Fibroblast of skin of right biceps (primary cell): Measurements from ENCODE around the gene GFRA3.
"Not testable (repeated sequence)": the region's sequence is repeated elsewhere in the genome, so short reads cannot be mapped to it uniquely, and the experiment has no call there.

Source experiments
- DNase-seq: peaks from one replicate; pipeline ENCODE4 v3.0.0-alpha.2; 2013

Gene GFRA3, protein sequence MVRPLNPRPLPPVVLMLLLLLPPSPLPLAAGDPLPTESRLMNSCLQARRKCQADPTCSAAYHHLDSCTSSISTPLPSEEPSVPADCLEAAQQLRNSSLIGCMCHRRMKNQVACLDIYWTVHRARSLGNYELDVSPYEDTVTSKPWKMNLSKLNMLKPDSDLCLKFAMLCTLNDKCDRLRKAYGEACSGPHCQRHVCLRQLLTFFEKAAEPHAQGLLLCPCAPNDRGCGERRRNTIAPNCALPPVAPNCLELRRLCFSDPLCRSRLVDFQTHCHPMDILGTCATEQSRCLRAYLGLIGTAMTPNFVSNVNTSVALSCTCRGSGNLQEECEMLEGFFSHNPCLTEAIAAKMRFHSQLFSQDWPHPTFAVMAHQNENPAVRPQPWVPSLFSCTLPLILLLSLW

DNA sequence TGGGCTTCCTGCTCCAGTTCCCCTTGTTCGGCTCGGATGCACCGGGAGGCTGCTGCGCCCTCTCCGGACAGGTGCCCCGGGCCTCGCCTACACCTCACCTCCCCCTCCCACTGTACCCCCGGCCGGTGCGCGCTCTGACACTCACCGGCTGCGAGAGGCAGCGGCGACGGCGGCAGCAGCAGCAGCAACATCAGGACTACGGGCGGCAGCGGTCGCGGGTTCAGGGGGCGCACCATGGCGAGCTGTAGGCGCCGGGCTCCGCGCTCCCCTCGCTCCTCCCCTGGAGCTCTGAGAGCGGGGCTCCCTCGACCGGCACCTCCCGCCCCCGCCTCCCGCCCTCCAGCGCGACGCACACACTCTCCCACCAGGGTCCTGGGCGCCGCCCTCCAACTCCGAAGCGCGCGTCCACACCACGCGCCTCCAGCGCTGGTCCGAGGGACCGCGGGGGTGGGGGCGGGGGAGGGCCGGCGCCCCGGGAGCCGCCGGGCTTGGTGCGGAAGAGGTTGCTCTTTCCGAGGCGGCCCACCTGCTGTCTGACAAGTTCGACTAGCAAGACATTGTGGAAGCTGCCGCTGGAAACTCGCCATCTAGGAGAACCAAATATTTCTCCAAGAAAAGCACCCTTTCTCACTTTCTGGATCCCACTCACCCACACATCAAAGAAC, at the start of gene GFRA3:
GFRA3 (minus strand) TSS at position 433 of the 665 bp plus-strand sequence; CDS start at position 236, 197 bp downstream.
- no peak for DNase-seq

DNA sequence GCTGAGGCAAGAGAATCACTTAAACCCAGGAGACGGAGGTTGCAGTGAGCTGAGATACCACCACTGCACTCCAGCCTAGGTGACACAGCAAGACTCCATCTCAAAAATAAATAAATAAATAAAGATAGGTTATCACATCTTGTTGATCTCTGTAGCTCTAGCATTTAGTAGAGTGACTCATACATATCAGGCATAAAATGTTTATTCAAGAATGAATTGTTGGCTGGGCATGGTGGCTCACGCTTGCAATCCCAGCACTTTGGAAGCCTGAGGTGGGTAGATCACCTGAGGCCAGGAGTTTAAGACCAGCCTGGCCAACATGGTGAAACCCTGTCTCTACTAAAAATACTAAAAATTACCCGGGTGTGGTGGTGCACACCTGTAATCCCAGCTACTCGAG, 43.8 kb upstream of the GFRA3 start:
- DNase-seq = not testable (repeated sequence)

DNA sequence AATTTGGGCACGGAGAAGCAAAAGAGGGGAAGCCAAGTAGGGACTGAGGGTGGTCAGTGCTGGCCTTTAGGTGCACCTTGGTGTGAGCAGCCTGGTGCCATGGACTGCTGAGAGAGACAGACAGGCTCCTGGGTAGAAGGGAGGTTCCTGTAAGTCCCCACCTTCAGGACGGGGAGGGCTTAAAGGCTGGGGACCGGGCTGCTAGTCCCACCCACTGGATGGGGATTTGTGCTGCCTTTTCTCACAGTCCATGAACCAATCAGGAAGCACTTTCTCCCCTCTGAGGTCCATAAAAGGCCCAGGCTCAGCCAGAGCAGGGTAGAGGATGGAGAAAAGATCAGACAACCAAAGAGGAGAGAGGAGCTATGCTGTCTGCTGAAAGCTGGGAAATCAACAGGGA, 41.9 kb upstream of the GFRA3 start:
- DNase-seq = no peak

DNA sequence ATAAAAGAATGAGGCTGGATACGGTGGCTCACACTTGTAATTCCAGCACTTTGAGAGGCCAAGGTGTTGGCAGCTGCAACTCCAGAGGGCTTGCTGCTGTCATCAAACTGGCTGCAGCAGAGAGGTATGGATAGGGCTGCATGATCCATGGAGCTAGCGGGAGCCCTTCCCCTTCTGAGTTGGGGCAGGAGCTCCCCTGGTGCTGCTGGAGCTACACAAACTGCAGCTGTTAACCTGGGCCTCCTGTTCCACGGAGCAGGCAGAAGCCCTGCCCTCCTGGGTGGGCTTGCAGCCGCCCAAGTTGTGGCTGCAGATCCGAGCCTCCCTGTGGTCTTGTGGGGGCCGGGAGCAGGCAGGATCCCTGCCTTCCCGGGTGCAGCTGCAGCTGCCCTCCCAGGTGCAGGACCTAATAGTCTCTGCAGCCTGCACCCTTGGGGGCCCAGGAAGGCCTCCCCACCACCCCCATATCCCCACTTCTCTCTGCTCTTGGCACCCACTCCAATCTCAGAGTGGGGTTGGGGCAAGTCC, 41.4 kb upstream of the GFRA3 start:
- DNase-seq = no peak

DNA sequence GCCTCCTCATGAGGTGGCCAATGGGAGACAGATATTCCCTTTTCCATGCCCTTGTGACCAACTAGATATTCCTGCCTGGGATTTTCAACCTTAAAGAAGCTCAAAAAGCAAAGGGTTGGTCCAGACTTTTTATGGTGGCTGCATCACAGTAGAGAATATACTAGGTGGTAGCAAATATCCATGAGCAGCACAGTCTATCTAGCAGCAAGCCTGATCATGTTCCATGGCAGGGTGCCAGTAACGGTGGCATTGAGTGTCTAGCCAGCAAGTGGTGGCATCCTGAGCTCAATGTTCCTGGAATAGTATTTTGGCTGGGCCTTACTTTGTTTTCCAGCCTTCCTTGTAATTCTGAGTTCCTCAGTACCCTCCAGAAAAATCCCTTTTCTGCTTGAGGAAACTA, 31.4 kb upstream of the GFRA3 start:
- no peak for DNase-seq

DNA sequence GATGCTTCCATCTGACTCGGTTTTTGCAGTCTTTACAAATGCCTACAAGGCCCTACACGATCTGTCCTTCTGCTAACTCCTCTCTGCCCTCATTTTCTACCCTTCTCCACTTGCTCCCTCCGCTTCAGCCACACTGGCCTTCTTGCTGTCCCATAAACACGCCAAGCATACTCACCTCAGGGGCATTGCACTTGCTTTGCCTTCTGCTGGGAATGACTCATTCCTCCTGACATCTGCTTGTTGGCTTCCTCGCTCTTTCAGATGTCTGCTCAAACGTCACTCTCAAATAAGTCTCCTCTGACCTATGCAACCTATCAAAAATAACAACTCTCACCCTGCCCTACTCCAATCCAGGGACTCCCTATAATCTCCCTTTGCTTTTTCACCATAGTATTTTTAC, 29.0 kb upstream of the GFRA3 start:
- DNase-seq = peak; percentile 5

DNA sequence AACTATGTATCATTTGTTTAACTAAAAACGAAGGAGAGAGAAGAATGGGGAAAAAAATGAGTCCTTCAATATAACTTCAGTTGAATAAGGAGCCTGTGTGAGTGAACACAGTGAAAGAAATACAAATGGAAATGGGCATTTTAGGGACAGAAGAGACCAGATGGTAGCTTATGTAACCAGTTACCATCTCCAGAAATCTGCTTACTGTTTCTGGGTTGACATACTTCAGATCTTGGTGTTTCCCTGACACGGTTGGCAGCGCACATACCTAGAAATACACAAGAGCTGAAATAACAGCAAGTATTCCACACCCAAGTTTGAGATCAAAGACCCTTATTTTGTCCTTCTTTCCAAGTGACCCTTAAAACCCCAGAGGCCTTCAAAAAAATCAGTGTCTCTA, 14.9 kb upstream of the GFRA3 start:
- DNase-seq = no peak

DNA sequence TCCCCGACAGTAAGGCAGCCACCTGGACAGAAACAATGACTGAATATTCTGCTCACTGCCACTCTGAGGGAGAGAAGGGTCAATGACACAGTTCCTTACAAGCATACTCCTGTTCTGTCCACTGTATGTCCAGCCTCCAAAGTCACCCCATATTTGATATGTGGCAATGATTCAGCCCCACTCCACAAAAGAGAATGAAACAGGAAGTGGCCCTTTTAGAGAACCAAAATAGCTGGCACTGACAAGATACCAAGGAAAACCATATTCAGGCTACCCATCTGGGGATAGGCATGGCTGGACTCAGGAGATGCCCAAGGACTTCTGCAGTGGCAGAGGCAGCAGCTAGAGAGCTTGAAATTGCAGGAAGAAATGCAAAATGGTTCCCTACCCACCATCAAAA, 12.8 kb upstream of the GFRA3 start:
- DNase-seq = no peak

DNA sequence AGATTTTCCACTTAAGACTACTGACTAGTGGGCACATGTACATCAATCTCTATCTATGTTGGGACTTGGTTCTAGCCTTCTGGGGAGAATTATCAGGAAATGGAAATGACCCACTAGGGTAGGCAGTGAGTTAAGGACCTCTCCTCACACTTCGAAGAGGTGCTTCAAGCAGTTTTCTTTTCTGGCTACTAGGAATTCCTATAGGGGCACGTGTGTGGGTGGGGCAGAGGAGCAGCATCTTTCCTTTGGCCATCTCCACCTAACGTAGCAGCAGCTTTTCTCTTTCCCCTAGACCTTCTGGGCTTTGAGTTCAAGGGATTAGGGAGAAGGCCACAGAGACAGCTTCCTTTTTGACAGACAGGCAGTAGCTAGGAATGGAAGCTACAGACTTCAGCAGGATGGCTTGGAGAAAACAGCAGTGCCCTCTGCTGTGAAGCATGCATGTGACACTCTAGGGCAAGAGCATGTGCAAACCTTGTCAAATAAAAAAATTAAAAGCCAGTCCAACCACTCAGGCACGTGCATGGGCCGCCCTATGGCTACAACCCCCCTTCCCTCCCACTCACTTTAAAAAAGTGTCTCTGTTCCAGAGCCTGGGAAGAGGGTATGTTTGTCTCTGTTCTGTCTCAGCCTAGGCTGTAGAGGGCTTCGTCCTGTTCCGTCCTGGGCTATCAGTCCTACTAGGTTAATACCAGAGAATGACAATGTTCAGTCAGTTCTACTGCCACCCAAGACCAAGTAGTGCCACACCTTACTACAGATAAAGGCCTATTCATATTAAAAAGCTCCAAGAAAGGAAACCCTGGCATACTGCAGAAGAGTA, 8.7 kb upstream of the GFRA3 start:
- DNase-seq = peak; percentile 48

DNA sequence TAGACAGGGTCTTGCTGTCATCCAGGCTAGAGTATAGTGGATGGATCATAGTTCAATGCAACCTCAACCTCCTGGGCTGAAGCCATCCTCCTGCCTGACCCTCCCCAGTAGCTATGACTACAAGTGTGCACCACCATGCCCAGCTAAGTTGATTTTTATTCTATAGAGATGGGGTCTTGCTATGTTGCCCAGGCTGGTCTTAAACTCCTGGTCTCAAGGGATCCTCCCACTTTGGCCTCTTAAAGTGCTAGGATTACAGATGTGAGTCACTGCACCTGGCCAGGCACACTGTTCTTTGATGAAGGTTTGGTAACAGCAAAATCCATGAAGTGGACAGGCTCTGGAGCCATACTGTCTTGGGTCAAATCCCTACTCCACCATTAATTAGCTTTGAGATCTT, 6.5 kb upstream of the GFRA3 start:
- no peak for DNase-seq

DNA sequence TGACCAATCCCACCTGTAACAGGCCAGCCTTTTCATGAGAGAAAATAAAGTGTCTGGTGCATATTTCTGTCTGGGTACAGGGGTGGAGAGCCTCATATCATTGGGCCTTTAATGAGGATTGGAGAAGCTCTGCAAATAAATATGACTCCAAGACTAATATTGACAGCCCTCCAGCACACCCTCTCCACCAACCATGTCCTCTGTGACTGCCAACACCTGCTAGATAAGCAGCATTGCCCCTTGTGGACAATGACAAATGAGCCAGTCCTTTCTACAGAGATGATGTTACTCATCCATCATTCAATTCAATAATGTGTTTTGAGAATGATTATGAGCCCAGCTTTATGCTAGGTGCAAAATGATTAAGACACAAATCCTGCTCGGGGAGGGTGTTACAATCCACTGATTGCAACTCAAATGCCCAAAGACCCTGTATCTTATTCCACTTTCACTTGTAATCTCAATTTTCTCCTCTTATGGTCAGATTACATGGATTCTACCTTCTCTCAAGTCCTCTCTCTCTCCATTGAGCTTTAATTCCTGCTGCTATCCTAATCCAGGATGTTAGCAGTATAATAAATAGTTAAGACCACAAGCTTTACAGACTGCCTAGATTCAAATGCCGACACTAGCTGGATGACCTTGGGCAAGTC, 2.1 kb upstream of the GFRA3 start:
- DNase-seq = no peak

DNA sequence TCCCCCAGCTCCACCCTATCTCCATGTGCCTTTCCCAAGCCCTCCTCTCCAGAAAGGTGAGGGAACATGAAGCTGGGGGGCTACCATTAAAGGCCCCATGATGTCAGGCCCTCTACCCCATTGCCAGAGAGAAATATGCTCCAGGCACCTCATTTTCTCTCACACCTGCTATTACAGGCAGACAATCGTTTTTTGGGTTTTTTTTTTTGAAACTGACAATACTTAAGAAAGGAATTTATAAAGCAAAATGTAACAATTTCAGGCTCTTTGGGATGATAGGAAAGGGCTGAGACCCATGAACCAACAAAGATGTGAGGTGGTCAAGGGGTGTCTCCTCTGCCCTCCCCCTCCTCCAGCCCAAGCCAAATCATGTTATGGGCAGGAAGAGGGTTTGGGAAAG, 1.5 kb upstream of the GFRA3 start:
- DNase-seq = no peak

DNA sequence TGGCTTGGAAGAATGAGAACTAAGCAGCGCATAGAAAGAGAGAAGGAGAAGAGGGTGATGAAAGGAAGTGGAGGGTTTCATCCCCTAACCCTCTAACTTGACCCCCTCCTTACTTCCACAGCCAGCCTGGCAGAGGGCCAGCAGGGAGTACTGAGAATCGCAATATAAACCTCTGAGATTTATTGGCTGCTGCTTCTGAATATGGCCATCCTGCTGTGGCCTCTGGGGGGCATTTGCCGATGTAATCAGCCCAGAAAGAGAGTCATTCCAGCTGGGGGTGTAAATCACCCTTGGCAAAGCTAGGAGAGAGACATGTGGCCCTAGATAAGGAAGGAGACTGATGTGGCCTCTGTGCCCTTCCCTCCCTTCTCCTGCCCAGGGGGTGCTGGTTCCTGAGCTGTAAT, 960 bp upstream of the GFRA3 start:
- DNase-seq = no peak

DNA sequence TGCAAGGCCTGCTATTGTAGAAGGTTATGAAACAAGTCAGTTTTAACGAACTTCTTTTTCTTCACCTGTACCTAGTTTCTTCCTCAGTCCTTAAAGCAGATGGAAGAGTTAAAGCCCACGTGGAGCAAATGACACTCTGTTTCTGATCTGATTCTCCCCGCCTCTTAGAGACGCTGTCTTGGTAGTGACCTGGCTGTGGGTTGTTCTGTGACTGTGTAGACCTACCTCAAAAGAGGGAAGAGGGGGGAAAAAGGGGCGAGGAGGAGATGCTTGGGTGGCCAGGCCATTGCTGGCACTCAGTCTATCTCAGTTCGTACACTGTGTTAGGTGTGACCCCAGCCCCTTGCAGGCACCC, 610 bp downstream of the GFRA3 start:
- no peak for DNase-seq

DNA sequence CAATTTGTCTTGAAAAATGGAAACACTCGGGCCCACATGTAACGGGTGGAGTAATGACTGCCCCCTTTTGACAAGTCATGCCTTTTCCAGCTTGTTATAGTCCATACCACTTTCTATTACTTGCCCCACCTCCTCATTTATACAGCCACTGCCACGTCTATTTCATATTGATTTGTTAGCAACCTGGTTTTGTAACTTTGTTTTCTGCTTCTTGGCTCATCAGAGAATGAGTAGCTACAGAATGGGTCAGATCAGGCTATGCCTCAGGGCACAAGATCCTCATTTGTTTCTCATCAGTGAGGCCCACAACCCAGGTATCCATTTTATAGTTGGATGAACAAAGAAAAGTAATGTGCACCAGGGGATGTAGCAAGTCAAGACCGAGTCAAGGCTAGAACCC, 1.7 kb downstream of the GFRA3 start:
- no peak for DNase-seq

DNA sequence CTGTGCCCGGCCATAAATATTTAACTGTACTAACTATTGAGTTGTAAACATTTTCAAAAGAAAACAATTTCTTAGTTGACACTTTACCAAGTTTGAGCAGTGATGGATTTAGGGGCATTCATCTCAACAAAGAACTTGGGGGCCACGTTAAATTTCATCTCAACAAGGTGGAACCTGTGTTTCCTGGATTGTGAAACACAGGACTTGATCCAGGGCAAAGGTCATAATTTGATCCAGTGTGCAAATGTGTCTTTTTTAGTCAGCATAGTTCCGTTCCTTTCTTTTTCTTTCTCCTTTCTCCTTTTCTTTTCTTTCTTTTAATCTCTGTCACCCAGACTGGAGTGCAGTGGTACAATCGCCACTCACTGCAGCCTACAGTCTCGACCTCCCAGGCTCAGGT, 3.1 kb downstream of the GFRA3 start:
- no peak for DNase-seq

DNA sequence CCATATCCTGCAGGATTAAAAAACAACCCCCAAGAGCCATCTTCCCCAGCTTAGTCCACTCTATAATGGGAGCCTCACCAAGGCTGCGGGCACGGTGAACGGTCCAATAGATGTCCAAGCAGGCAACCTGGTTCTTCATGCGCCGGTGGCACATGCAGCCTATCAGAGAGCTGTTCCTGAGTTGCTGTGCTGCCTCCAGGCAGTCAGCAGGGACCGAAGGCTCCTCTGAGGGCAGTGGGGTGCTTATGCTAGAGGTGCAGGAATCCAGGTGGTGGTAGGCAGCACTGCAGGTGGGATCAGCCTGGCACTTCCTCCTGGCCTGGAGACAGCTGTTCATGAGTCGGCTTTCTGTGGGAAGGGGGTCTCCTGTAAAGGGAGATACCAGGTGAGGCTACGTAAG, 10.2 kb downstream of the GFRA3 start:
- DNase-seq = no peak

DNA sequence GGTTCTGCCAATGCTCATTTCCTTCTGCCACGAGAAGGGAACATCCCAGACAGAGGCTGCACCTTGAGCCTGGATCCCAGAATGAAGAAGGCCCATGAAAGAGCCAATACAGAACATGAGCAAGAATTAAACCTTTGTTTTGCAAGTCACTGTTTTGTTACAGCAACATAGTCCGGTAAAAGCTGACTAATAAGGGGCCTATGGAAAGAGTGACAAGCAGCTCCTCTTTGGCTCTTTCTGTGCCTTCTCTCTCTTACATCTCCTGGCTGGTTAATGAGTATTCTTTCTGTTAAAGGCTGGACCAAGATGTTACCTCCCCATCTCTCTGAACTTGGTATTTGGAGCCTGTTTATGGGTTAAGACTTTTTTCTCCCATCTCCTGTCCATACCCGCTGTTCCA, 10.8 kb downstream of the GFRA3 start:
- no peak for DNase-seq

DNA sequence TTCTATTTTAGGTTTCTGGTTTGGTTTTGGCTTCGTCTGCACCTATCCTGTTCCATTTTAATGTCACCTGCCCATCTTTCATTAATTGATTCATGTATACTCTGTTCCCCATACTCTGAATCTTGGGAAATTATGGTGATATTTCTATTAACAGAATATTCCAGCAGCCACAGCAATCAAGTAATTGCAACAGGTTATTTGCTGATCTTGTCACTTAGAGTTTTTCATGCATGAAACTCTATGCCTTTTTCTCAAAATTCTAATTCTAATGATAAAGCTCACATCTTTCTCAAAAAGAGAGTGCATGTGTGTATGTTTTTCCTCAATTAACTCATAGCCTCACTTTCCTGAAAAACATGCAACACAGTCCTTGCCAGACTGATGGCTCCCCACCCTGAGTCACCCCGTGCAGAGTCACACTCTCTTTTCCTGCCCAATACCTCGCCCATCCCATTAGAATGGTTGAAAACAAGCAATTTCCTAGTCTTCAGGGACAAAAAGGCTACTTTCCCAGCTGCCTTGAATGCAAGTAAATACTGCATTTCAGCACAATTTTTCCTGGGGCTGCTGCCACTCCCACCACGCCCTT, 15.6 kb downstream of the GFRA3 start:
- no peak for DNase-seq

DNA sequence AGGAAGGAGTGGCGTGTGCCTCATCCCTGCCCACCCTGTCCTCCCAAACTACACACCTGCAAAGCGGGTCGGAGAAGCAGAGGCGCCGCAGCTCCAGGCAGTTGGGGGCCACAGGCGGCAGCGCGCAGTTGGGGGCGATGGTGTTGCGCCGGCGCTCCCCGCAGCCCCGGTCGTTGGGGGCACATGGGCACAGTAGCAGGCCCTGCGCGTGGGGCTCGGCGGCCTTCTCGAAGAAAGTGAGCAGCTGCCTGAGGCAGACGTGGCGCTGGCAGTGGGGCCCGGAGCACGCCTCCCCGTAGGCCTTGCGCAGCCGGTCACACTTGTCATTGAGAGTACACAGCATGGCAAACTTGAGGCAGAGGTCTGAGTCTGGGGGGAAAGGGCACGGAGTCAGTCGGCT, 16.8 kb downstream of the GFRA3 start:
- DNase-seq = no peak

DNA sequence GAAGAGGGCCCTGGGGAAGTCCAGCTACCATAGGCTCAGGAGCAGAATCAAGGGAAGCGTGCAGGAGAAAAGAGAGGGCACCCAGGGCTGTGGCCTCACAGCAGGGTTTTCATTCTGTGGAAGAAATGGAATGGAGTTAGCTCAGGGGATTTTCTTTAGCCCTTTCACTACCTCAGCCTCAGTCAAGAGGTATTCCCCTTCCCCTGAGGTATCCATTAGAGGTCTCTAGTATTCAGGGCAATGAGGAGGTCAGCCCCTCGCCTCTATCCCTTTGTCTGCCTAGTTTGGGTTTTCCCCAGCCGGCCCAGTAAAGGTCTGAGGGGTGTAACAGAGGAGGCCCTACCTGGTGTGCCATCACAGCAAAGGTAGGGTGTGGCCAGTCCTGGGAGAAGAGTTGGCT, 21.5 kb downstream of the GFRA3 start:
- no peak for DNase-seq

DNA sequence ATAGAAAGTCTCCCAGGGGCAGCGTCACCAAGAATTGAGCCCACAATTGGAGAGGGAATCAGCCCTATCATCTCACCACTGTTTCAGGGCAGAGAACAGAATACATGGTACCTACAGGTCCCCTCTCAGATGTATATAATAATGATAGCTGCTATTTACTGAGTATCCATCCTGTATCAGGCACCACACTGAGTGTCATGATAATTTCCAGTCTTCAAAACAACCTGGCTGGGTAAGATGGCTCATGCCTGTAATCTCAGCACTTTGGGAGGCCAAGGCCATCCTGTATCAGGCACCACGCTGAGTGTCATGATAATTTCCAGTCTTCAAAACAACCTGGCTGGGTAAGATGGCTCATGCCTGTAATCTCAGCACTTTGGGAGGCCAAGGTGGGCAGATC, 26.6 kb downstream of the GFRA3 start:
- DNase-seq = not testable (repeated sequence)

DNA sequence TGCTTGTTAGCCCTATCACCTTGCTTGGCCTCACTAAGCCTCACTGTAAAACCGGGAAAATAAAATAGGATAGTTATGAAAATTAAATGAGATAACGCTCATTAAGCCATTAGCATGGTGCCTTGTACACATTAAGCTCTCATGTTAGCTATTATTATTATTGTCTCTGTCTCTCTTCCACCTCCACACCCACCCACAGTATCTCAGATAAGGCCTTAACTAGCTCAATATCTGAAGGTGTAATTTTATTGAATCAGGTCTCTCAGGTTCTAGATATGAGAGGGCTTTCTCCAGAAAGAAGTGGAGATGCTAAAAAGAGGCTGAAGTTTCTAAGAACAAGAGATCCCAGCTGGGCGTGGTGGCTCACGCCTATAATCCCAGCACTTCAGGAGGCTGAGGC, 27.6 kb downstream of the GFRA3 start:
- no peak for DNase-seq
